ENCODE results near the gene GULP1. TPM values are rescaled to one million over a fixed set of nuclear protein-coding genes. Genes with fewer than 3 reads are reported as not detected.

GULP1 gene
- total and polyA plus RNA-seq, 2 experiments from 2014 or later = 94.6 to 181 TPM

- TF ChIP-seq POLR2AphosphoS5 (IDR thresholded peaks at IDR 0.05; ENCODE audit: low read depth) = no peak
- no peak for TF ChIP-seq NANOG (IDR thresholded peaks at IDR 0.05; ENCODE audit: borderline replicate concordance)
- no peak for TF ChIP-seq JUNB (IDR thresholded peaks at IDR 0.05; ENCODE audit: unreplicated experiment)
- TF ChIP-seq CREB1 (CRISPR knock-in tag; IDR thresholded peaks at IDR 0.05; ENCODE audit: low read depth) = no peak
- no peak for TF ChIP-seq STAT1 (IDR thresholded peaks at IDR 0.05; ENCODE audit: unreplicated experiment)
- no peak for TF ChIP-seq ZNF331 (CRISPR knock-in tag; IDR thresholded peaks at IDR 0.05; ENCODE audit: low read depth)
Measured at GRCh38 chr2:188349019-188349418, 57.3 kb downstream of the GULP1 start (continued).

GRCh38 chr2:188353282-188353681 is 61.6 kb downstream of the GULP1 start:
- H3K4me1 Mint-ChIP-seq = peaks cover 32% of the 10 kb centered on the region
- Histone ChIP-seq H3F3A (replicated peaks; ENCODE audit: low read depth) (no peaks in the 10 kb centered on the region), H3K4me3 (no peak overlapping the region), H3K79me2 (replicated peaks; ENCODE audit: insufficient read depth) (peaks cover 97% of the 10 kb centered on the region), H2AFZ (no peak overlapping the region), H3K4me2 (no peak overlapping the region), H4K20me1 (replicated peaks; ENCODE audit: insufficient read depth) (peaks cover 18% of the 10 kb centered on the region), H3K27ac (ENCODE audit: low read depth) (no peak overlapping the region), H3K36me3 (ENCODE audit: insufficient read depth) (no peaks in the 10 kb centered on the region), H3K27me3 (ENCODE audit: insufficient read depth) (no peaks in the 10 kb centered on the region), H3K4me1 (ENCODE audit: insufficient read depth) (peaks cover 31% of the 10 kb centered on the region), H3K9me2 (ENCODE audit: insufficient read depth) (no peaks in the 10 kb centered on the region)
- TF ChIP-seq NANOG (IDR thresholded peaks at IDR 0.05; ENCODE audit: borderline replicate concordance) (no peak), STAT1 (IDR thresholded peaks at IDR 0.05; ENCODE audit: unreplicated experiment) (no peak), POLR2AphosphoS5 (IDR thresholded peaks at IDR 0.05; ENCODE audit: low read depth) (no peak), JUNB (IDR thresholded peaks at IDR 0.05; ENCODE audit: unreplicated experiment) (no peak)
- TF ChIP-seq, protein P1, sequence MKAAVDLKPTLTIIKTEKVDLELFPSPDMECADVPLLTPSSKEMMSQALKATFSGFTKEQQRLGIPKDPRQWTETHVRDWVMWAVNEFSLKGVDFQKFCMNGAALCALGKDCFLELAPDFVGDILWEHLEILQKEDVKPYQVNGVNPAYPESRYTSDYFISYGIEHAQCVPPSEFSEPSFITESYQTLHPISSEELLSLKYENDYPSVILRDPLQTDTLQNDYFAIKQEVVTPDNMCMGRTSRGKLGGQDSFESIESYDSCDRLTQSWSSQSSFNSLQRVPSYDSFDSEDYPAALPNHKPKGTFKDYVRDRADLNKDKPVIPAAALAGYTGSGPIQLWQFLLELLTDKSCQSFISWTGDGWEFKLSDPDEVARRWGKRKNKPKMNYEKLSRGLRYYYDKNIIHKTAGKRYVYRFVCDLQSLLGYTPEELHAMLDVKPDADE (IDR thresholded peaks at IDR 0.05) = no peak
- TF ChIP-seq, protein P2, sequence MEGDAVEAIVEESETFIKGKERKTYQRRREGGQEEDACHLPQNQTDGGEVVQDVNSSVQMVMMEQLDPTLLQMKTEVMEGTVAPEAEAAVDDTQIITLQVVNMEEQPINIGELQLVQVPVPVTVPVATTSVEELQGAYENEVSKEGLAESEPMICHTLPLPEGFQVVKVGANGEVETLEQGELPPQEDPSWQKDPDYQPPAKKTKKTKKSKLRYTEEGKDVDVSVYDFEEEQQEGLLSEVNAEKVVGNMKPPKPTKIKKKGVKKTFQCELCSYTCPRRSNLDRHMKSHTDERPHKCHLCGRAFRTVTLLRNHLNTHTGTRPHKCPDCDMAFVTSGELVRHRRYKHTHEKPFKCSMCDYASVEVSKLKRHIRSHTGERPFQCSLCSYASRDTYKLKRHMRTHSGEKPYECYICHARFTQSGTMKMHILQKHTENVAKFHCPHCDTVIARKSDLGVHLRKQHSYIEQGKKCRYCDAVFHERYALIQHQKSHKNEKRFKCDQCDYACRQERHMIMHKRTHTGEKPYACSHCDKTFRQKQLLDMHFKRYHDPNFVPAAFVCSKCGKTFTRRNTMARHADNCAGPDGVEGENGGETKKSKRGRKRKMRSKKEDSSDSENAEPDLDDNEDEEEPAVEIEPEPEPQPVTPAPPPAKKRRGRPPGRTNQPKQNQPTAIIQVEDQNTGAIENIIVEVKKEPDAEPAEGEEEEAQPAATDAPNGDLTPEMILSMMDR (conservative IDR thresholded peaks at IDR 0.05; ENCODE audit: low read depth in 2 of 2) = no peak
- DNase-seq (ENCODE audit: low spot score) (no peak), ATAC-seq (peak; percentile 53)
- no peak overlapping the region for H3K4me3 Mint-ChIP-seq
- H3K27me3 Mint-ChIP-seq (ENCODE audit: insufficient read depth, low read depth, poor library complexity) = peaks cover 2% of the 10 kb centered on the region
- peaks cover 24% of the 10 kb centered on the region for H3K36me3 Mint-ChIP-seq (ENCODE audit: low read depth)
- peak overlapping the region; percentile 38; the same call in 1 of the 2 replicates for H3K27ac Mint-ChIP-seq
- H3K9me3 Mint-ChIP-seq = no peaks in the 10 kb centered on the region

- no peaks in the 10 kb centered on the region; the same call in 1 of the 2 replicates for H3F3A ChIP-seq (replicated peaks; ENCODE audit: low read depth)
- peaks cover 62% of the 10 kb centered on the region for H3K4me1 ChIP-seq (ENCODE audit: insufficient read depth)
- Mint-ChIP-seq H3K36me3 (ENCODE audit: low read depth) (peaks cover under 1% of the 10 kb centered on the region; the same call in 1 of the 3 replicates), H3K9me3 (no peaks in the 10 kb centered on the region), H3K4me1 (peaks cover 55% of the 10 kb centered on the region), H3K27me3 (ENCODE audit: insufficient read depth, low read depth, poor library complexity) (no peaks in the 10 kb centered on the region), H3K4me3 (no peak overlapping the region), H3K27ac (peak overlapping the region; percentile 51; the same call in 1 of the 2 replicates)
- ATAC-seq (no peak), DNase-seq (ENCODE audit: low spot score) (no peak)
- no peak overlapping the region for H3K4me3 ChIP-seq
- H3K27ac ChIP-seq (ENCODE audit: low read depth) = 0 out of 2 replicates have a peak overlapping the region, but pooled peaks have one; percentile 15
- H3K36me3 ChIP-seq (ENCODE audit: insufficient read depth) = no peaks in the 10 kb centered on the region
- no peak overlapping the region for H2AFZ ChIP-seq
- peaks cover 99% of the 10 kb centered on the region for H3K79me2 ChIP-seq (replicated peaks; ENCODE audit: insufficient read depth)
- no peaks in the 10 kb centered on the region for H3K27me3 ChIP-seq (ENCODE audit: insufficient read depth)
- no peaks in the 10 kb centered on the region for H3K9me2 ChIP-seq (ENCODE audit: insufficient read depth)
- peak overlapping the region; percentile 30; the same call in 1 of the 2 replicates for H3K4me2 ChIP-seq
- H4K20me1 ChIP-seq (replicated peaks; ENCODE audit: insufficient read depth) = peaks cover 45% of the 10 kb centered on the region
- no peak for TF ChIP-seq EZH2 (IDR thresholded peaks at IDR 0.05; ENCODE audit: low read depth, unreplicated experiment)
- no peak for TF ChIP-seq ZNF331 (CRISPR knock-in tag; IDR thresholded peaks at IDR 0.05; ENCODE audit: low read depth)
- TF ChIP-seq POLR2AphosphoS5 (IDR thresholded peaks at IDR 0.05; ENCODE audit: low read depth) = no peak
- no peak for TF ChIP-seq NANOG (IDR thresholded peaks at IDR 0.05; ENCODE audit: borderline replicate concordance)
- no peak for TF ChIP-seq REST (IDR thresholded peaks at IDR 0.05; ENCODE audit: unreplicated experiment)
- no peak for TF ChIP-seq CREB1 (CRISPR knock-in tag; IDR thresholded peaks at IDR 0.05; ENCODE audit: low read depth)
- TF ChIP-seq, protein P2 (conservative IDR thresholded peaks at IDR 0.05; ENCODE audit: low read depth in 2 of 2) = no peak
- no peak for TF ChIP-seq JUNB (IDR thresholded peaks at IDR 0.05; ENCODE audit: unreplicated experiment)
Measured at GRCh38 chr2:188360485-188361263, 69.0 kb downstream of the GULP1 start.

All from GM23338 (cell line).